NCI-H128 (cell line): ENCODE results near the gene CBFA2T3.

Experiments
- DNase-seq: peaks from one replicate; lab custom pipeline; 2025; ENCODE audit not compliant: unreplicated experiment; lab: John Stamatoyannopoulos, UW

CBFA2T3 gene

DNA sequence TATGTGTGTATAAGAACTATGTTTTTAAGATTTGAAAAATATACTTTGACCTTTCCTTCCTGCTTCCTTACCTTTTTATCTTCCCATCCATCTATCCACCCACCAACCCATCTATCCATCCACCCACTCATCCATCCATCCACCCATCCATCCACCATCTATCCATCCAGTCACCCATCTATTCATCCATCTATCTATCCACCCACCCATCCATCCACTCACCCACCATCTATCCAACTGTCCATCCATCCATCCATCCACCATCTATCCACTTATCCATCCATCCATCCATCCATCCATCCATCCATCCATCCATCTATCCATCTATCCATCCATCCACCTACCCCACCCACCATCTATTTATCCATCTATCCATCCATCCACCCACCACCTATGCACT, 12.4 kb downstream of the CBFA2T3 start:
- no peak for DNase-seq

DNA sequence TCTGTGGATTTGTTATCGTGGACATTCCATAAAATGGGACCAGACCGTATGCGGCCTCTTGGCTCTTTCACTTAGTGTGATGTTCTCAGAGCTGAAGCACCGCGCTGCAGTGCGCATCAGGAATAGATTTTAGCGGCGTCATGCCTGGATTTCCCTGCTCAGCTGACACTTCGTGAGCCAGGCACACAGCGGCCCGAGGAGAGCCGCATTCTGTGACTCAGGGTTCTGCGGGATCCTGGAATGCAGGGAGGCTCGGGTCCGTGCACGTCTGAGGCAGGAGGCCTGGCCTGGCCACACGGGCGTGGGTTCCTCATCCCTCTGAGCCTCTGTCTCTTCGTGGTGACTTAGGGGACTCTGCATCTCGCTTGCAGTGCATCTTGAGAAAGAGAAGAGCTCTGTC, 13.4 kb downstream of the CBFA2T3 start:
- no peak for DNase-seq

DNA sequence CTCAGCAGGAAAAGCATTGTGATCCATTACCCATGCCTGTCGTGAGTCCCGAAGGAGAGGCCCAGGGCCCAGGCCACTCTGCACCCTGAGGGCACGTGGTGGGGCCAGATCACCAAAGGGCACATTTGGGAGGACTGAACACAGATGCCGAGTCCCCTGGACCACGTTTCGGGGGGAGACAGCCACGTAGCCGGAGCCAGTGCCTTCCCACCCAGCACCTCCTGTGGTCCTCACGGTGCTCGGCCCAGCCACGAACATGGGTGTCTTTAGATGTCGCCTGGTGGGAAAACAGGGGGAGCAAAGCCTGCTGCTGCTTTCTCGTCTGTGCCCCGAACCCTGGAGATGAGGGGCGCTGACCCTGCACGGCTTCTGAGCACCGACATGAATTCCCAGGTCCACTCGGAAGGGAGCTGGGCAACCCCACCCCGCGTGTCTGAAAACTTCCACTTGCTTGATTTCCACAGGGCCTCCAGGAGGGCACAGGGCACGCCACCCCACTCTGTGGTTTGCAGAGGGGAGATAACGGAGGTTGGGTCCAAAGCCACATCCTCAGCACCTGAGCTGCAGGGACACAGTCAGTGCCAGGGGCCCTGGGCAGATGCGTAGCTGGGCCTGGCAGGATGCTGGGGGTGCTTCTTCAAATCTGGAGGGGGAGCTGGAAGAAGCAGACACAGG, 14.4 kb downstream of the CBFA2T3 start:
- no peak for DNase-seq

DNA sequence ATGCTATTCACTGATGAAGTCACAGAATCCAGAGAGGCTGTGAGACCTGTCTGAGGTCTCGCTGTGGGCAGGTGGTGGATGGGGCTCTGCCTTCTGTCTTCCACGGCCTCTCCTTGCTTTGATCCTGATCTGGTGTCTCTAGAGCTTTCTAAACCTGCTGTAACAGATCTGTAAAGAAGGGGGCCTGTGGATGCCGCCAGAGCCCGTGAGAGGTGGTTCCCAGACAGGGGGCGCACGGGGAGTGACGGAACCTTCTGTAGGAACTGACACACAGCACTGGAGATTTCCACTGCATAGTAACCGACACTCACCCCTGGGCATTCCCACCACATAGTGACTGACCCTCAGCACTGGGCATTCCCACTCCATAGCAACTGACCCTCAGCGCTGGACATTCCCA, 16.0 kb downstream of the CBFA2T3 start:
- no peak for DNase-seq

DNA sequence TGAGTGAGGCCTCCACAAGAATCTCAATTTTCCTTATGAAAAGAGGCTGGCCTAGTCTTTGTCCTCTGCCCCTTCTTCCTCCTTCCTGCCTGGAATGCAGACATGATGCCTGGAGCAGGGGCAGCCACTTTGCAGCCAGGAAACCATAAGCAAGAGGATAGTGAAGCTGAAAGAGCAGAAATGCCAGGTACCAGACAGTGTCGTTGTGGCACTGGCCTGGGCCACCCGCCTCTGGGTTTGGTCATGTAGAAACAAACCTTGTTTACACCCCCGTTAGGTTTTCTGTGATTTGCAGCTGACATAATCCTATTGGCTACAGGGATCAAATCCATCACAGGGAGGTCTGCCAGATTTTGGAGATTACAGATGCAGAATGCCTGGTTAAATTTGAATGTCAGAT, 16.5 kb downstream of the CBFA2T3 start:
- DNase-seq = no peak

DNA sequence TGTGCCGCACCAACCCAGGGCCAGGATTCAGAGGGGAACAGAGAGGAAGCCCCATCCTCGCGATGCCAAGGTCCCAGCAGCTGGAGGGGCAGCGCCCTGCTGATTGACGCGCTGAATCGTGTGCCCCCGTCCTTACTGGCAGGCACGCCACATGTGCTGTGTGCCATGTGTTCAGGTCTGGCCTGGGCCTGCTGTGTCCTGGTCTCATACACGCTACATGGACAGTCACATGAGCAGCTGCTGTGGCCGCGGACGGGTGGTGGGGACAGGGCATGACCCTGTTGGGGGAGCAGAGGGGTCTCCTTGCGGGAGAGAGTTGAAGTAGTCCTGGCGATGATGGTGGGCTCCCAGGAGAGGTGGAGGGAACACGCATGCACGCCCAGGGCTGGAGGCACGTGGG, 18.0 kb downstream of the CBFA2T3 start:
- no peak for DNase-seq

DNA sequence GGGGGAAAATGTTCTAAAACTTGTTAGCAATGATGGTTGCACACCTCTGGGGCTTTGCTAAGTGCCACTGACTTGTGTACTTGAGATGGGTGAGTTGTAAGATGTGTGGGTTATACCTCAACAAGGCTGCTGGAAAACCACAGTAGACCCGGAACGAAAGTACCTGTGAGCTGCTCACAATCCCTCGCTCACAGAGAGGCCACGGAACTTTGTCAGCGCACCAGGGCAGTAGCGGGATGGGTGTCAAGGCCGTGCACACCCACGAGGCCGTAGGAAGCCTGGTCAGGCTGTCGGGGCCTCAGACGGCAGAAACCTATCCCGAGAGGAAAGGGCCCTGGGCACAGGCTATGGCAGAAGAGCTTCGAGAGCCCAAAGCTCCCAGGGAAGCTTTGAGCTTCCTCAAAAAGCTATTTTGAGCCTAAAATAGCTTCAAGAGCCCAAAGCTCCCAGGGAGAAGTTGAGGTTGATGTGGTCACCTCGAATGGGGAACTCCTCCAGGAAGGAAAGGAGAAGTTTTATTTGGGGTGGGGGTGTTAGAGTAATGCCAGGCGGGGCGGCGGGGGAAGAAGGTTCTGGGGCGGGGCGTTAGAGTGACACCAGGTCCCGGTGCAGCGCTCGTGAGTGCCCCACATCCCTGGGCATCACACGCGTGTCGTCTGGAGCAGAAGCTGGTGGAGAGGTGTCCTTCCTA, 19.0 kb downstream of the CBFA2T3 start:
- DNase-seq = no peak

DNA sequence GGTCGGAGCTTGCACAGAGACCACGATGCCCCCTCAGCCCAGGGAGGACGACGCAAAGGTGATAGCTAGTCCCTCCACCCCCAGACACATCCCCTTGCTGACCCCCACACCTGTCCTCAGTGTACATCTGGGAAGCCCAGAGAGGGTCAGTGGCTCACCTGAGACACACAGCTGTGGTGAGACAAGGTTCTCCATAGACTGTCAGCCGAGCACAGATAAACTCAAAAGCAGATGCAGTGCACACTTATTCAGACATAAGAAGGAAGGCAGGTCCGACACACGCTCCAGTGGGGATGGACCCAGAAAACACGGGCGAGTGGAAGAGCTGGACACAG, 19.6 kb downstream of the CBFA2T3 start:
- DNase-seq = no peak

DNA sequence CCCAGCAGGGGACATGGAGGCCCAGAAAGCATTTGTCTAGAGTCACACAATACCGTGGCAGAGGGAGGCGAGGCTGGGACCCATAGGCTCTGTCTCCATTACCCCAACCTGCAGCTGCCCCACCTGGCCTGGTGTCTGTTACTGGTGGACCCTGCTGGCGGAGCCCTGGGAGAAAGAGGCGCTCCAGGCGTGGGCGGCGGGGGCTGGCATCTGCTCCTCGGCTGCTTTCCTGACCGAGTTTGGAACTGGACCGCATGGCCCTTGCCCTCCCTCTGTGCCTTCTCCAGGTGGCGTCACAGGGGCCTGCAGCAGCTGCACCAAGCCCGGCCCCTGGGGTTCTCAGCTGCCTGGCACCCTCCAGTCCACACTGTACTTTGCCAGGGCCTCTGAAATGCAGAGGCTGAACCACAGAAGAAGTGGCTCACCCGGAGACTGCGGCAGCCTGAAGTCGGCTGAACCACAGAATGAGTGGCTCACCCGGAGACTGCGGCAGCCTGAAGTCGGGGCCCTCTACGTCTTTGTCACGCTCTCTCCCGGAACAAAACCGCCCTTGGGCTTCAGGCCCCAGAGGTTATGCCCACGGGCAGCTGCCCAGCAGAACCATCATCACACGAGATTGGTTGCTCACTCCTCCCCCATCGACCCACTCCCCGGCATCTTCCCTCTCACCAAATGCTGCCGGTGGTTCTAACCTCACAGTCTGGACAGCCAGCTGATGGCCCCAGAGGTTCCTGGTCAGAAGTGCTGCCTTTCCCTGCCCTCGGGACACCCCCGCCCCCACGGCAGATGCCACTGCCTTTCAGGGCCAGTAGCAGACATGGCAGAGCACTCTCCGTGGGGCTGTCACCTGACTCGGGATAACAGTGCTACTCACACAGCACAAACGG, 20.2 kb downstream of the CBFA2T3 start:
- DNase-seq = no peak

DNA sequence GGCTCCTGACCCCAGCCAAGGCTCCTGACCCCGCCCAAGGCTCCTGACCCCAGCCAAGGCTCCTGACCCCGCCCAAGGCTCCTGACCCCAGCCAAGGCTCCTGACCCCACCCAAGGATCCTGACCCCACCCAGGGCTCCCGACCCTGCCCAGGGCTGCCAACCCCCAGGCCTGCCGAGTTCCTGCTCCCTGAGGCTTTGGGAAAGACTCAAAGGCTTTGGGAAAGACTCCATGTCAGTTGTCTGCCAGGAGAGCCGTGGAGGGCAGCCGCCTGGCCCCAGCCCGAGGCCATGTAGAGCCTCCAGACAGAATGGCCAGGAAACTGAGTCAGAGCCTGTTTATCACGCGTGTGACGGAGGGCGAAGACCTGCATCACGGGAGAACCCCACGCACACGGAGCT, 21.1 kb downstream of the CBFA2T3 start:
- DNase-seq = no peak

DNA sequence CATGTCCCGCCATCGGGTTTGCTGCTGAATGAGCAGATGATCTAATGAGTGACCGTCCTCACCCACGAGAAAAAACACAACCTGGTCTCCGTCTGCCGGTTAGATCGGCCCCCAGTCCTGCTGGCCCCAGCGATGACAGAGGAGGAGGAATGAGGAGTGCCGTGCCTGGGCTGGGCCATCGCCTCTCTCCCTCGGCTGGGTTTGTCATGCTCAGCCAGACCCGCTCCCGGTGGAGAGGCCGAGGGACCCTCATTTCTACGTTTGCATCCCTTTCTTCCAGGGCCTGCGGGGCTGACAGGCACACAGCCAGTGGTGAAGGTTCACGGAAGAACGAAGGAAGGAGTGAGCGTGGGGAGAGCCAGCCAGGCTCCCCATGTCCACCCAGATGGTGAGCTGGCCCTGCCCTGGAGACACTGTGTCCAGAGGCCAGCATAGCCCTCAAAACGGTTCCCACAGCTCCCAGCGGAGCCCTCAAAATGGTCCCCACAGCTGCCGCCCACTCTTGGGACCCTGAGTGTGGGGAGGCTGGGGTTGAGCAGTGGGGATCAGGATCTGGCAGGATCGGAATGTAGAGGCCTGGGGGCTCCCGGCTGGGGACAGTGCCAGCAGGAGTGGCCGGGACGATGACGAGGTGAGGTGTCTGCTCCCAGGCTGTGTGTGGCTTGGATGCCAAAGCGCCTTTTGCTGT, 23.9 kb downstream of the CBFA2T3 start:
- DNase-seq = no peak

DNA sequence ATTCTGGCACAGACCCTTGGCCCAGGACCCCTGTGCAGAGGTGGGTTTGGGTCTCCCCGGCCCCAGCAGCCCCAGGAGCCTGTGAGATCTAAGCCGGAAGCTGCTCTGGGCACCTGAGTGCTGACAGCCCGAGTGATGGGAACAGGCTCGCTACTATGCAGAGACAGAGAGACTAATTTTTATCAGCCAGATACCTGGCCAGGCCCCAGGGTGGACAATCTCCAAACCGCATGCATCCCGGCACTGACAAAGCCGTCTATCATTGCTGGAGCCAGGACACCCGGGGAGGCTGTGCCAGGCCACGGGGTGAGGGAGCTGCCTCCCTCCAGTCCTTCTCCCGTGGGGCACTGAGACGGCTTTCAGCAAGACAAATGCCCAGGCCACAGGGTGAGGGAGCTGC, 25.0 kb downstream of the CBFA2T3 start:
- DNase-seq = no peak

DNA sequence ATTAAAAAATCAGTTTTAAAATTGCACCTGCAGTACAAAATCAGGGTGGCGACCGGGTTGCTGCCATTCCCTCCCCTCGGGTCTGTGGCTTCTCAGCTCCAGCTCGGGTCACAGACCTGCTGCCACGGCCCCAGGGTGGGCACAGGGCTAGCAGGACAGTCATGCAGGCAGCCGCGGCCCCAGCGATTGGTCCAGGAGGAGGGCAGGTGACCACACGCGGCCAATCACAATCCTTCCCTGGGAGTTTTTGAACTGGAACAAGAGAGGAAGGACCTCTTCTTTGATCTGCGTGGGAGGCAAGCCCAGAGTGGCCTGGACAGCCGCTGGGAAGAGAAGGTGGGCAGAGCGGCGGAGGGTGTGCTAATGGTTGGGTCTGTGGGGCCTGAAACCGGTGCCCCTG, 25.5 kb downstream of the CBFA2T3 start:
- DNase-seq = no peak

DNA sequence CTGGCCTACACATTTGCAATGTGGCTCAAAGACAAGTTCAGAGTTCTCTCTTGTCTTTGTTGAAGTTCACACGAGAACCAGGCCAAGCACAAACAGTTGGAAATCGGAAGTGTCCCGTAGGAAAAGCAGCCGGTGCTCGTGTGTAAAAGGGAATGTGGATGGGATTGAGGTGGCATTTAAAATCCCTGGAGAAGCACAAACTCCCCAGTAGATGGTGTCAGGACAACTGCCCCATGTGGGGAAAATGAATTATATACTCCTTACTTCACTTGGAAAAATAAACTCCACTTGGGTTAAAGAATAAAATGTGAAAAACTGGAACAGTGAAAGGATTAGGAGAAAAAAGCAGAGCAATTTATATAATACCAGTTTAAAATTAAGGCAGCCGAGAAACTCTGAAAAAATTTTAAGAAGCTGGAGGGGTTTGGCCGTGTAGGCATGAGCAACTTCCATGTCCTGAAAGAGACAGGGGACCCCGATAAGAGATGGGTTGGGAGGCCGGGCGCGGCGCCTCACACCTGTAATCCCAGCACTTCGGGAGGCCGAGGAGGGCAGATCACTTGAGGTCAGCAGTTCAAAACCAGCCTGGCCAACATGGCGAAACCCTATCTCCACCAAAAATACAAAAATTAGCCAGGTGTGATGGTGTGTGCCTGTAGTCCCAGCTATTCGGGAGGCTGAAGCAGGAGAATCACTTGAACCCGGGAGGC, 28.1 kb downstream of the CBFA2T3 start:
- DNase-seq = no peak

DNA sequence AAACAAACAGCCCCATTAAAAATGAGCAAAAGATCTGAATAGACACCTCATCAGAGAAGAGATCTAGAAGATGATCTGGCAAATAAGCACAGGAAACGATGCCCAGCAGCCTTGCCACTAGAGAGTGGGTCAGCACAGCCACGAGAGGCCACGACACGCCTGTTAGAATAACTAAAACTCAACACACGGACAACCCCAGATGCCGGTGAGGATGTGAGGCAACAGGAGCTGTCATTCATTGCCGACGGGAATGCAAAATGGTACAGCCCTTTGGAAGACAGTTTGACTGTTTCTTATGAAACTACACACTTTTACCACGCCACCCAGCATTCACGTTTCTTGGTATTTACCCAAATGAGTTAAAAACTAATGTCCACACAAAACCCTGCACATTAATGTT, 31.5 kb downstream of the CBFA2T3 start:
- DNase-seq = no peak

DNA sequence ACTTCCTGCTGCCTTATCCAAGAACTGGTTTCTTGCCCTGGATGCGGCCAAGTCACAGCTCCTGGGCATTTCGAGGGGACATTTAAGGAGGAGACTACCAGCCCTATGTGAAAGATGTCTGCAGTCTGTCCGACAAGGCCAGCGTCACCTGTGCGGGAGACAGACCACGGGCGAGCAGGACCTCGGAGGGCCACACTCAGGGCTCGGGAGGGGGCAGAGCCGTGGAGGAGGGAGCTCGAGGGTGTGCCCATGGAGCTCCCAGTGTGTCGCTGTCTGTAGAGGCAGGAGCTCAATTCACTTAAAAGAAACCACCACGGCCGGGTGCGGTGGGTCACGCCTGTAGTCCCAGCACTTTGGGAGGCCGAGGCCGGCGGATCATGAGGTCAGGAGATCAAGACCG, 33.3 kb downstream of the CBFA2T3 start:
- DNase-seq = no peak

DNA sequence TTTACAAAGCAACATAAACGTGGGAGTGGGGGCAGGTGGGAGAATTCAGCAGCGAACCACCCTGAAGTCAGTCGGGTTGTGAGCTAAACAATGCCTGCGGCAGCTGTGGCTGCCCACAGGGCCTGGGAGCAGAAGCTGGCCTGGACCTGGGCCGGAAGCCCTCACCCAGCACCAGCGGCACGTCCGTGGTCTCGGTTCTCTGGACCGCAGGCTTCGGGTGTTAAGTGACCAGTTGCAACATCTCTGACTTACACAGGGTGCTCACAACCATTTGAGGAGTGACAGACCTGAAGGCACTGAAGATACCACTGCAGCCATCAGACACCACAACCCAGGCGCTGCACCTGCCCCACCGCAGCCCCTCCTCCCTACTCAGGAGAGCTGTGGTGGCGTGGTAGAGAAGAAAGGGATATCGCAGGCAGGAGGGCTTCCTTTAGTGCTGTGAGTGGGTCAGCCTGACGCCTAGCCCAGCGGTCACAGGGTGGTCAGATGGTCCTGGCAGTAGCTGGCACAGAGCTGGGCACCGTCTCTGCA, 33.8 kb downstream of the CBFA2T3 start:
- no peak for DNase-seq

DNA sequence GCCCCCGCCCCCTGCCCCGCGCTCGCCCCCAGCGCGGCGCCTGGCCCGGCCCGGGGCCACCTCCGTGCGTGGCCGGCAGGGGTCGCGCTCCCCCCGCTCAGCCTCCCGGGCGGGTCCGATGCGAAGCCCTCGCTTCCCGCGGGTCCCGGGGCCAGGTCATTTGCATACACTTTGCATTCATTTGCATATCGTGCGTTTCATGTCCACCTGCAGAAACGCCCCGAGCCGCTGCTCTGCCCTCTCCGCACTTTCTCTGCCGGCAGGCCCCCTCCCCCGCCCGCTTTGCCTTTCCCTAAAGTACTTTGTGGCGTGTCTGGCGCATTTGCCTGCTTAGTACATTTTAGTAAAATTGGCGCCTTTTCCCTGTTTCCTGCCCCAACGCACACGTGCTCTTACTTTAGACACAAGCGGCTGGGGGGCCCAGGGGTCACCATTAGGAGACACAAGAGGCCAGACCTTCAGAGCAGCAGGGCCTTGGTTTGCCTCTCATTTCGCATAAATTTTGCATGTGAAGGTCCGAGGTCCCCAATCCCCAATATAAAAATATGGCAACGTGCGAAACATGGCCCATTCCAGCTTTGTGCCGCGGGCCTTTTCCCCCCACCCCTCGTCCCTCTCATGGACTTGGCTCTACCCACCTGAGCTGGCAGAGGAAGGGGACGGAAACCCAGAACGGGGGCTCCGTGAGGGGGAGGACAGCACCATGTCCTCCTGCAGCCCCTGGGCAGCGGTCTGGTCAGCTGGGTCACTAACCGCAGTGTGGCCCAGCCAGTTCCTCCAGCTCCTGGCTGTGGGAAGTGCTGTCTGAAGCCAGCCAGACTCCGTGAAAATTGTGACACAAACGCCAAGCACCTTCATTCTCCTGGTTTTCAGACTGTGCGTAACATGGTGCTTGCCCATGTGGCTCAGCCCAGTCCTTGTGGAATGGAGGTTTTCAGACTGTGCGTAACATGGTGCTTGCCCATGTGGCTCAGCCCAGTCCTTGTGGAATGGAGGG, 34.8 kb downstream of the CBFA2T3 start:
- DNase-seq = no peak
